K562 (cell line): ENCODE results near the gene DDC. TPM values are rescaled to one million over a fixed set of nuclear protein-coding genes. Genes with fewer than 3 reads are reported as not detected.
"Not testable (repeated sequence)": the region's sequence is repeated elsewhere in the genome, so short reads cannot be mapped to it uniquely, and the experiment has no call there.

Experiments
- BHLHE40 ChIP-seq: IDR thresholded peaks from 2 replicates; pipeline ENCODE4 v1.6.1; 2011; ENCODE audit warnings: low read length, improper control_type of control experiment
- GABPA ChIP-seq: fragments of 200-800 bp; sonication (Bioruptor generic); conservative IDR thresholded peaks from 2 replicates; pipeline ENCODE4 v1.6.1; 2016; ENCODE audit warnings: low read depth, missing genetic modification characterization, missing compliant biosample characterization
- NR2C2 ChIP-seq, 2 experiments: fragments of 200-800 bp in 1 of 2; sonication (Bioruptor generic) in 1 of 2; sonication (generic) in 1 of 2; formaldehyde crosslinking in 1 of 2; IDR thresholded peaks; 2 replicates each; pipeline versions ENCODE4 v1.6.1 to v1.8.0; 2016 to 2022; ENCODE audit warnings: mild to moderate bottlenecking in 1 of 2, missing compliant biosample characterization in 1 of 2, missing genetic modification characterization in 1 of 2, missing genetic modification reagents in 1 of 2
- NR4A1 ChIP-seq, 2 experiments: fragments of 250-450 bp in 1 of 2; fragments of 450-650 bp in 1 of 2; sonication (Bioruptor Pico) in 1 of 2; IDR thresholded peaks; 2 replicates each; pipeline versions ENCODE4 v1.4.0 to v1.6.1; 2016 to 2020; ENCODE audit warnings: mild to moderate bottlenecking in 2 of 2, missing compliant biosample characterization in 1 of 2, missing genetic modification characterization in 1 of 2, moderate library complexity in 1 of 2
- PTRF ChIP-seq: fragments of 450-650 bp; IDR thresholded peaks from 2 replicates; pipeline ENCODE4 v1.6.1; 2016; ENCODE audit warnings: mild to moderate bottlenecking, missing genetic modification characterization, missing compliant biosample characterization
- TEAD1 ChIP-seq, 2 experiments: fragments of 450-650 bp in 1 of 2; sonication (generic) in 1 of 2; formaldehyde crosslinking; IDR thresholded peaks; 2 replicates each; pipeline versions ENCODE4 v1.4.0 to v1.8.0; 2020 to 2022; ENCODE audit warnings: mild to moderate bottlenecking in 2 of 2, missing genetic modification reagents in 1 of 2
- ZNF263 ChIP-seq: sonication (generic); formaldehyde crosslinking; IDR thresholded peaks from 2 replicates; pipeline ENCODE4 v1.8.0; 2022; ENCODE audit warnings: mild to moderate bottlenecking, missing genetic modification reagents, borderline replicate concordance
- polyA plus RNA-seq, 8 experiments: library from polyadenylated mRNA; depleted of rRNA in 4 of 8; stranded (reverse) in 5 of 8; unstranded in 3 of 8; fragments of >200 nt; fragmentation: Nextera tagmentation in 2 of 8; fragmentation: Illumina TruSeq in 1 of 8; extraction: Ambion mirVana in 2 of 8; extraction: Trizol in 1 of 8; gene quantifications; 2 replicates each; pipeline versions ENCODE4 v1.2.1 to v1.2.3, GENCODE V29; 2011 to 2014; ENCODE audit warnings: inconsistent platforms in 1 of 8, missing spikeins in 1 of 8
- total RNA-seq, 7 experiments: library from RNA; depleted of rRNA in 6 of 7; stranded (reverse); fragments of >200 nt in 6 of 7; fragmentation: Illumina TruSeq in 2 of 7; extraction: Trizol in 2 of 7; gene quantifications; 2 replicates each; pipeline versions ENCODE4 v1.2.1 to v1.2.3, GENCODE V29; 2011 to 2021; ENCODE audit warnings: low replicate concordance in 1 of 7
- TF ChIP-seq, protein P1 (sequence below), 2 experiments: IDR thresholded peaks; 2 replicates each; pipeline ENCODE4 v1.6.1; 2011; ENCODE audit warnings: borderline replicate concordance in 1 of 2, control low read depth in 1 of 2, low read depth in 1 of 2, low read length in 1 of 2, mild to moderate bottlenecking in 1 of 2, mixed read lengths in 1 of 2, moderate library complexity in 1 of 2; ENCODE audit not compliant: insufficient read depth in 1 of 2, insufficient read length in 1 of 2, poor library complexity in 1 of 2, severe bottlenecking in 1 of 2; ENCODE audit errors: extremely low read depth in 1 of 2
- TF ChIP-seq, protein P2 (sequence below): fragments of 450-650 bp; IDR thresholded peaks from 2 replicates; pipeline ENCODE4 v1.6.1; 2017; ENCODE audit warnings: antibody characterized with exemption, mild to moderate bottlenecking
- TF ChIP-seq, protein P3 (sequence below), 3 experiments: fragments of 200-800 bp in 1 of 3; sonication (Bioruptor generic) in 1 of 3; sonication (generic) in 1 of 3; formaldehyde crosslinking in 1 of 3; IDR thresholded peaks; 2 replicates each; pipeline versions ENCODE4 v1.6.1 to v1.8.0; 2016 to 2022; ENCODE audit warnings: mild to moderate bottlenecking in 2 of 3, missing compliant biosample characterization in 2 of 3, missing genetic modification characterization in 2 of 3, missing genetic modification reagents in 1 of 3

DDC gene
- total and polyA plus RNA-seq, 9 of the 15 experiments (the other 6 are each of a cell fraction or from before 2014, with no cell fraction given) = not detected

- not testable (repeated sequence) for TF ChIP-seq NR4A1, NR2C2 (CRISPR knock-in tag; IDR thresholded peaks at IDR 0.05)
- peak; percentile 86 for TF ChIP-seq NR4A1 (tag; IDR thresholded peaks at IDR 0.05)
- TF ChIP-seq GABPA (tag) = peak; percentile 27; the same call in 1 of the 2 replicates
- peak; percentile 61 for TF ChIP-seq PTRF
- TF ChIP-seq ZNF263 (CRISPR knock-in tag) = peak; percentile 65
- TF ChIP-seq, protein P1, sequence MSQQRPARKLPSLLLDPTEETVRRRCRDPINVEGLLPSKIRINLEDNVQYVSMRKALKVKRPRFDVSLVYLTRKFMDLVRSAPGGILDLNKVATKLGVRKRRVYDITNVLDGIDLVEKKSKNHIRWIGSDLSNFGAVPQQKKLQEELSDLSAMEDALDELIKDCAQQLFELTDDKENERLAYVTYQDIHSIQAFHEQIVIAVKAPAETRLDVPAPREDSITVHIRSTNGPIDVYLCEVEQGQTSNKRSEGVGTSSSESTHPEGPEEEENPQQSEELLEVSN (IDR thresholded peaks at IDR 0.05; ENCODE audit: borderline replicate concordance in 1 of 2, extremely low read depth in 1 of 2, insufficient read depth in 1 of 2, insufficient read length in 1 of 2, low read depth in 1 of 2, low read length in 1 of 2, poor library complexity in 1 of 2, severe bottlenecking in 1 of 2) = peak; percentile 23 to 46
- TF ChIP-seq, protein P2, sequence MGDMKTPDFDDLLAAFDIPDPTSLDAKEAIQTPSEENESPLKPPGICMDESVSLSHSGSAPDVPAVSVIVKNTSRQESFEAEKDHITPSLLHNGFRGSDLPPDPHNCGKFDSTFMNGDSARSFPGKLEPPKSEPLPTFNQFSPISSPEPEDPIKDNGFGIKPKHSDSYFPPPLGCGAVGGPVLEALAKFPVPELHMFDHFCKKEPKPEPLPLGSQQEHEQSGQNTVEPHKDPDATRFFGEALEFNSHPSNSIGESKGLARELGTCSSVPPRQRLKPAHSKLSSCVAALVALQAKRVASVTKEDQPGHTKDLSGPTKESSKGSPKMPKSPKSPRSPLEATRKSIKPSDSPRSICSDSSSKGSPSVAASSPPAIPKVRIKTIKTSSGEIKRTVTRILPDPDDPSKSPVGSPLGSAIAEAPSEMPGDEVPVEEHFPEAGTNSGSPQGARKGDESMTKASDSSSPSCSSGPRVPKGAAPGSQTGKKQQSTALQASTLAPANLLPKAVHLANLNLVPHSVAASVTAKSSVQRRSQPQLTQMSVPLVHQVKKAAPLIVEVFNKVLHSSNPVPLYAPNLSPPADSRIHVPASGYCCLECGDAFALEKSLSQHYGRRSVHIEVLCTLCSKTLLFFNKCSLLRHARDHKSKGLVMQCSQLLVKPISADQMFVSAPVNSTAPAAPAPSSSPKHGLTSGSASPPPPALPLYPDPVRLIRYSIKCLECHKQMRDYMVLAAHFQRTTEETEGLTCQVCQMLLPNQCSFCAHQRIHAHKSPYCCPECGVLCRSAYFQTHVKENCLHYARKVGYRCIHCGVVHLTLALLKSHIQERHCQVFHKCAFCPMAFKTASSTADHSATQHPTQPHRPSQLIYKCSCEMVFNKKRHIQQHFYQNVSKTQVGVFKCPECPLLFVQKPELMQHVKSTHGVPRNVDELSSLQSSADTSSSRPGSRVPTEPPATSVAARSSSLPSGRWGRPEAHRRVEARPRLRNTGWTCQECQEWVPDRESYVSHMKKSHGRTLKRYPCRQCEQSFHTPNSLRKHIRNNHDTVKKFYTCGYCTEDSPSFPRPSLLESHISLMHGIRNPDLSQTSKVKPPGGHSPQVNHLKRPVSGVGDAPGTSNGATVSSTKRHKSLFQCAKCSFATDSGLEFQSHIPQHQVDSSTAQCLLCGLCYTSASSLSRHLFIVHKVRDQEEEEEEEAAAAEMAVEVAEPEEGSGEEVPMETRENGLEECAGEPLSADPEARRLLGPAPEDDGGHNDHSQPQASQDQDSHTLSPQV = peak; percentile 53
- peak; percentile 16; the same call in 1 of the 2 replicates for TF ChIP-seq BHLHE40
- TF ChIP-seq, protein P3, sequence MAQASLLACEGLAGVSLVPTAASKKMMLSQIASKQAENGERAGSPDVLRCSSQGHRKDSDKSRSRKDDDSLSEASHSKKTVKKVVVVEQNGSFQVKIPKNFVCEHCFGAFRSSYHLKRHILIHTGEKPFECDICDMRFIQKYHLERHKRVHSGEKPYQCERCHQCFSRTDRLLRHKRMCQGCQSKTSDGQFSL (CRISPR knock-in tag; IDR thresholded peaks at IDR 0.05) = not testable (repeated sequence)
- TF ChIP-seq, protein P3 (tag; IDR thresholded peaks at IDR 0.05) = peak in 1 of 2 experiments; percentile 53; a peak in 1 of 4 replicates
- peak; percentile 68 for TF ChIP-seq NR2C2 (tag; IDR thresholded peaks at IDR 0.05)
- TF ChIP-seq TEAD1 (CRISPR knock-in tag; IDR thresholded peaks at IDR 0.05) = peak in 1 of 2 experiments; percentile 35; a peak in 1 of 4 replicates
Measured at GRCh38 chr7:50535291-50535711, 29.9 kb downstream of the DDC start (continued).
